Choroid plexus epithelial cell (primary cell): ENCODE results near the gene CDKL1.
"Not testable (repeated sequence)": the region's sequence is repeated elsewhere in the genome, so short reads cannot be mapped to it uniquely, and the experiment has no call there.

Experiments used
- DNase-seq: peaks from one replicate; pipeline ENCODE4 v3.0.0-alpha.2; 2010; ENCODE audit warnings: low read depth
- H3K4me3 ChIP-seq: 2 replicates; pipeline ENCODE4 v1.5.1; 2011; ENCODE audit warnings: low read depth, mild to moderate bottlenecking, control low read depth, low read length, moderate library complexity
- TF ChIP-seq, protein P1 (sequence below): conservative IDR thresholded peaks from 2 replicates; pipeline ENCODE4 v1.5.1; 2011; ENCODE audit warnings: low read depth, mild to moderate bottlenecking, control low read depth, inconsistent platforms, low read length, moderate library complexity

Gene CDKL1

DNA sequence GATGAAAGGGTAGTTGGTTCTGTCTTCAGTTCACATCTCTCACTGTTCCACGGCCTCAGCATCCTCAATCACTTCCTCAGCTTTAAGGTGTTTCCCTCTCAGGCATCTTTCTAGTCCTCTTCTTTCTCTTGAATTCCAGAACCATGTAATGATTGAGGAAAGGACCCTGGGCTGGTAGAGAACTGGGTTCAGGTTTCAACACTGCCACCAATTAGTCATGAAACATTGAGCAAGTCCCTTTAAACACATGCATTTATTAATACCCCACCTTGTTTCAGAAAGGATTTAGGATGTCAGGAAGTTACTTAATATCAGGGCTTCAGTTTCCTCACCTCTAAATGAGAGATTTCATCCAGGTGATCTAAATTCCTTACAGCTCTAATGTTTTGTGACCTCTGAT is 77.4 kb downstream of the CDKL1 start:
- TF ChIP-seq, protein P1, sequence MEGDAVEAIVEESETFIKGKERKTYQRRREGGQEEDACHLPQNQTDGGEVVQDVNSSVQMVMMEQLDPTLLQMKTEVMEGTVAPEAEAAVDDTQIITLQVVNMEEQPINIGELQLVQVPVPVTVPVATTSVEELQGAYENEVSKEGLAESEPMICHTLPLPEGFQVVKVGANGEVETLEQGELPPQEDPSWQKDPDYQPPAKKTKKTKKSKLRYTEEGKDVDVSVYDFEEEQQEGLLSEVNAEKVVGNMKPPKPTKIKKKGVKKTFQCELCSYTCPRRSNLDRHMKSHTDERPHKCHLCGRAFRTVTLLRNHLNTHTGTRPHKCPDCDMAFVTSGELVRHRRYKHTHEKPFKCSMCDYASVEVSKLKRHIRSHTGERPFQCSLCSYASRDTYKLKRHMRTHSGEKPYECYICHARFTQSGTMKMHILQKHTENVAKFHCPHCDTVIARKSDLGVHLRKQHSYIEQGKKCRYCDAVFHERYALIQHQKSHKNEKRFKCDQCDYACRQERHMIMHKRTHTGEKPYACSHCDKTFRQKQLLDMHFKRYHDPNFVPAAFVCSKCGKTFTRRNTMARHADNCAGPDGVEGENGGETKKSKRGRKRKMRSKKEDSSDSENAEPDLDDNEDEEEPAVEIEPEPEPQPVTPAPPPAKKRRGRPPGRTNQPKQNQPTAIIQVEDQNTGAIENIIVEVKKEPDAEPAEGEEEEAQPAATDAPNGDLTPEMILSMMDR = no peak
- H3K4me3 ChIP-seq = no peak overlapping the region
- DNase-seq = peak; percentile 42

DNA sequence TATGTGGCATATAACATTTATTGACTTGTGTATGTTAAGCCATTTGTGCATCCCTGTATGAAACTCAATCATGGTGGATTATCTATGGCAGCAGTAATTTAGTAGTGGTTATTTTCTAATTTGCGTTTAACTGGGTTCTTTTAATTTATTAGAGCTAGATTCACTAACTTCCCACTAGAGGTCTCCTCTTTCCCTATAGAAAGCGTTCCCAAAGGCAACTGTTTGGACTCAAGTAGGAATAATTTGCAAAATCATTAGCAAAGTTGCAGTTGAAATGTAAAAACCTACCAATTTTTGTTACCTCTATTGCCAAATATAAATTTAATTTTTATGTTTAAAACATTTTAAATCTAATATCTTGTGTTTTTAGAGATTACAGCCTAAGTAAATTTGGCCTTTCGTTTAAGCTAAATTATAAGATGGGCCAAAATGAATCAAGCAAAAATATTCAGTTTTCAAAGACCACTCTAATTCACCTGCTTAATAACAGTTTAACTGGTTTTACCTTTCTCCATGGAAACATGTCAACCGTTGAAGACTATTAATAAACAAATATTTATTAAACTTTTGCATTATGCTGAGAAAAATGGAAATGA is 78.6 kb downstream of the CDKL1 start:
- H3K4me3 ChIP-seq = no peak overlapping the region
- DNase-seq = peak; percentile 78
- TF ChIP-seq, protein P1 = peak; percentile 63

DNA sequence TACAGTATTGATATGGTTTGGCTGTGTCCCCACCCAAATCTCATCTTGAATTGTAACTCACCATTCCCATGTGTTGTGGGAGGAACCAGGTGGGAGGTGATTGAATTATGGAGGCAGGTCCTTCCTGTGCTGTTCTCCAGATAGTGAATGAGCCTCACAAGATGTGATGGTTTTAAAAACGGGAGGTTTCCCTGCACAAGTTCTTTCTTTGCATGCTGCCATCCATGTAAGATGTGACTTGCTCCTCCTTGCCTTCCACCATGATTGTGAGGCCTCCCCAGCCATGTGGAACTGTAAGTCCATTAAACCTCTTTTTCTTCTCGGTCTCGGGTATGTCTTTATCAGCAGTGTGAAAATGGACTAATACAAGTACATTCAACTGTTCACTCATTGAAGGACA is 82.6 kb downstream of the CDKL1 start:
- H3K4me3 ChIP-seq, DNase-seq: not testable (repeated sequence)

DNA sequence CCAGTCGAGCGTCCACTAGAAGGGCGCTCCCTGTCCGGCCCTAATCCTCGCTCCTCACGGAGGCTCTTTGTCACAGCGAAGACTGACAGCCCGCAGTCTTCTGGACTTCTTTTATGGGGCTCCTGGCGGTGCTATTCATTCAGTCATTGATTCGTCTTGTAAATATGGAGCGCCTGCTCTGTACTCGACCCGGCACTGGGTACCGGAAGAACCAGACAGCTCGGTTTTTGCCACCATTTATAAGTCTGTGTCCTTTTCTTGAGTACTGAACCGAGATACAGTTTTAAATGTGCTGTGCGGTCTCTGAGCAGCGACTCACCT is 84.0 kb downstream of the CDKL1 start:
- peak; percentile 59 for DNase-seq
- TF ChIP-seq, protein P1 = peak; percentile 20

DNA sequence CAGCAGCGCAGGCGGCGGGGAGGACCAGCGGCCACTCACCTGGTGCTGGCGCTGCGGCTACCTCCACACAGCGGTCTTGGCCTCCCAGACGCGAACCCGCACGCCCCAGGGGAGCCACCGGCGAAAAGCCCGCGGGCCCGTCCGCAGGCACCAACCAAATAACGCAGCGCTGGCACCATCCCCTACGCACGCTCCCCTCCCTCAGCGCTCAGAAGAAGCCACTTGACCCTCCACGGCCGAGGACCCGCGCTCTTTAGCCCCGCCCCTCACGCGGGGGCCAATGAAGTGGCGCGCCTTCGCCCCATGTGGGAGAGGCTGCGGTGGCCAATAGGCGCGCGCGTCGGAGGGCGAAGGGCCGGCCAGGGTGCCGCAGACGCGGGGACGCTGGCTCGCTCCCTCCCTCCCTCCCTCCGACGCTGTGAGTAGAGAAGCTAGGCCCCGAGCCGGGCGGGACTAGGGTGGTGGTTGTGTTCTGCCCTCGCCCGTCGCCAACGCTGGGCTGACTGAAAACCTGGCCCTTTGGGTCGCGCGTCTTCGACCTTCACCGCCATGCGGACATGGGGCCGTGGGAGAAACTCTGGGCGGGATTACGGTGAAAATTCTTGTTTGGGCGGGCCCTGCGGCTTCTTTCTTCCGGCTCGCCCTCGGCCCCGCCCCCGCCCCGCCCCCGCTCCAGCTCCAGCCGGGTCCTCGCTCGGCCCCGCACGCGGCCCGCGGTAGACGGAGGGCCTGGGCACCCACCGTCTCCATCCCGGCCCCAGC is 84.5 kb downstream of the CDKL1 start, which contains the start of the genes DMAC2L and L2HGDH:
TSS of gene DMAC2L (plus strand) at position 353 of the 762 bp plus-strand sequence. CDS start 9,164 bp downstream, outside the sequence.
TSS of gene L2HGDH (minus strand) at position 258 of the 762 bp plus-strand sequence. CDS start at position 179, 79 bp downstream.
- peak; percentile 91 for DNase-seq
- TF ChIP-seq, protein P1 = no peak
- peak within 1 kb of the TSS; percentile 95 for H3K4me3 ChIP-seq

More for the DNA sequence above, 84.0 kb downstream of the CDKL1 start:
- H3K4me3 ChIP-seq = peak overlapping the region; percentile 95

DNA sequence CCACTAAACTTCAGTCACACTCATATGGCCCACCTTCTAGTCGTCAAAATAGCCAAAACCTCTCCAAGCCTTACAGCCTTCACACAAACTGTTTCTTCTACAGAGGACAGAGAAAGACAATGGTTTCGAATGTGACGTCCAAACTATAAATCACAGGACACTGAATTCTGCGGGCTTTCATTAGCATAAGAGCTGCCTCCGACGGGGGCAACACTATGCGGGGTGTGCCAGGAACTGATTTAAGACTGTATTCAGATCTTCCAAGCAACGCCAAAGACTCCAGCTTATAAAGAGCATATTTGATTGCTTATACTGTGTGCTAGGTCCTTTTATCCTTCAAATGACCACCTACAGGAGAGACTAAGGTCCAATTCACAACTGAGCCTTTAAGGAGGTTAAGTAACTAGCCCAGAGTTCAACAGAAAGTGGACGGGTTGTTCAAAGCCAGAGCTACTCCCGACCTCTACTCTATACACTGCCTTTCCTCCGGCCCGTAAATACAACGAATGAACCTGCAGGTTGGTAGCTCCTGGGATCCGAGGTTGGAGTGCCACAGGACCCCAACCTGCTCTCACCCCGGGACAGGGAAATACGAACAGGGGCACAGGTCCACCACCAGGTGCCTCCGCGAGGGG is 85.2 kb downstream of the CDKL1 start:
- H3K4me3 ChIP-seq = peak overlapping the region; percentile 95
- TF ChIP-seq, protein P1 = peak; percentile 43
- DNase-seq = peak; percentile 29

DNA sequence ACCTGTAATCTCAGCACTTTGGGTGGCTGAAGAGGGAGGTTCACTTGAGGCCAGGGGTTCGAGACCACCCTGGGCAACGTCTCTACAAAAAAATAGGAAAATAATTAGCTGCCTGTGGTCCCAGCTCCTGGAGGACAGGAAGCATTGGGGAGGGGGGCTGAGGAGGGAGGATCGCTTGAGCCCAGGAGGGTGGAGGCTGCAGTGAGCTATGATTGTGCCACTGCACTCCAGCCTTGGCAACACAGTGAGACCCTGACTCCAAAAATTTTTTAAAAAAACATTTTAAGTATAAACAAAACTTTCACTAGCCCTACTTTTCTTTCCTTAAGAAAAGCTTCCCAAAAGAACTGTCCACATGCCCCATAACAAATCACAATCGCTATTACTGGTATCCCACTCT is 86.2 kb downstream of the CDKL1 start:
- no peak overlapping the region for H3K4me3 ChIP-seq
- TF ChIP-seq, protein P1 = no peak
- no peak for DNase-seq
